NCI-H1436 (cell line): ENCODE data around the gene TBX1.

Experiments used
- DNase-seq: peaks from one replicate; lab custom pipeline; 2025; lab: John Stamatoyannopoulos, UW

The TBX1 gene

DNA sequence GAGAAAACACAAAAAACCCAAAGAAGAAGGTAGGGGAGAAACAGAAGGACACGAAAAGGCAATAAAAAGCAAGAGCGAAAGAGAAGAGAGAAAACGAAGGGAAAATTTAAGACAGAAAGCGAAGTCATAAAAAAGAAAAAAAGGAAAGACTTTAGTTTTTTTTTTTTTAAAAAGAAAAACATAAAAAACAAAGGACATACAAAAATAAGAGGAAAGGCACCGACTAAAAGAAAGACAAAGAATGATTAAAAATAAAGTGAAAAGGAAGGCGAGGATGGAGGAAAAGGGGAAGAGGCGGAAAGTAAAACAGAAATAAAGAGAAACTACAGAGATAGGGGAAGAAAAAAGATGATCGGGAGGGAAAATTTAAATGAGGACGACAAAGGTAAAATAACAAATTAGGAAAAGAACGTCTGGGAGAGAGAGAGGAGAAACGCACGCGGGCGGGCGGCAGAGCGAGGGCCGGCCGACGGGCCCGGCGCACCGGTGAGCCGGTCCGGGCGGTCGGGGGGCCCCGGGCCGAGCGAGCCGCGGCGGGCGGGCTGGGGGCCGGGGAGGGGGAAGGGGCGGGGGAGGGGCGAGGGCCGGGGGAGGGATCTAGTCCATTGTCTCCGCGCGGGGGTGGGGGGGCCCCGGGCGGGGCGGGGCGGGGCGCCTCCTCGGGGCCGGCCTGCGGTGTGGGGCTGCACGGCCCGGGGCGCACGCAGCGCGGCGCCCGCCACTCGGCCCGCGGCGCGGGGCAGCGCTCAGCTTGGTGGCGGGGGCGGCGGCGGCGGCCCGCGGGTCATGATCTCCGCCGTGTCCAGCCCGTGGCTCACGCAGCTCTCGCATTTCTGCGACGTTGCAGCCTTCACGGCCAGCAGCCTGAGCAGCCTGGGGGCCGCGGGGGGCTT lies at the start of gene TBX1:
Gene TBX1, plus strand, starts transcription at position 721 of the 893 bp plus-strand sequence. Its CDS starts 66 bp downstream, at position 787.
- no peak for DNase-seq

DNA sequence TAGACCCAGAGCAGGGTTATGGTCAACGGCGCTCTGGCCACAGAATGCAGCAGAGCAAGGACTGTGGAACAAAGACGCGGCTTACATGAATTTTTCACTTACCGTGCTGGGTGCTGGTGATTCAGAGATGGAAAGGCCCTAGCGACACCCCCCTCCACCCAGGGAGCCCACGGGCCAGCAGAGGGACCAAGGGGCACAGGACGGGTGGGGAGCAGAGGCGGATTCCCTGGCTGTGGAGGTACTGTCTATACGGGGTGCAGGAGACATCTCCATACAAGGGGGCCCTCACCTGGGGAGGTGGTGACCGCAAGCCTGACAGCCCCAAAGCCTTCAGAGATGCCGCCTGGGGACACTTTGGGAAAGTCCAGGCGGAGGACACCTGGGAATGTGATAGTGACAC lies 47.3 kb upstream of the TBX1 start:
- DNase-seq, result no peak

DNA sequence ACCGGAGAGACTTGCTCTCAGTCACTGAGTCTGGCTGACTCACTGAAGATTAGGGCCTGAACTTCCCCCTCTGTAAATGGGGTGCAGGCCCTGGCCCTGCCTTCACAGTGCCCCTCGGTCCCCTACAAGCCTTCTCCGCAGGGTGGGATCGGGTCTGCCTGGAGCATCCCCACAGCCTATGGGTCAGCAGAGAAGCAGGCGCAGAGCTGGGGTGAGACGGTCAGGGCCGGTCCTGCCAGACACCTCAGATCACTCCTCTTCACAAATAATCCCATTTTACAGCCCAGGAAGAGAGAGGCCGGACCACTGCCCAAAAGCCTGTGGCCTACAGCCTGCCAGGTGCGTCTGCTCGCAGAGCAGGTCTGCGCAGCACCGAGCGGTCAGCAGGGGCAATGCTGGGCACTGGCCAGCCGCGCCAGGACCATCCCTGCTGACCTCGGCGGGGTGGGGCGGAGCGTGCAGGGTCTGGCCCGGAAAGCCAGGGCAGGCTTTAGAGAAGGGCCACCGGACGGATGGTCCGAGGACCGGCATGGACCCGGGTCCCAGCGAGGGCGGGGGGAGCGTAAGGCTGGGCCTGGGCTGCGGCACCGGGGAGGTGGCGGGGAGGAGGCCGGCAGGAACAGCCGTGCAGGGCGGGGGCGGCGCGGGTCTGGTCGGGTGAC lies 46.8 kb upstream of the TBX1 start:
- DNase-seq, result no peak

DNA sequence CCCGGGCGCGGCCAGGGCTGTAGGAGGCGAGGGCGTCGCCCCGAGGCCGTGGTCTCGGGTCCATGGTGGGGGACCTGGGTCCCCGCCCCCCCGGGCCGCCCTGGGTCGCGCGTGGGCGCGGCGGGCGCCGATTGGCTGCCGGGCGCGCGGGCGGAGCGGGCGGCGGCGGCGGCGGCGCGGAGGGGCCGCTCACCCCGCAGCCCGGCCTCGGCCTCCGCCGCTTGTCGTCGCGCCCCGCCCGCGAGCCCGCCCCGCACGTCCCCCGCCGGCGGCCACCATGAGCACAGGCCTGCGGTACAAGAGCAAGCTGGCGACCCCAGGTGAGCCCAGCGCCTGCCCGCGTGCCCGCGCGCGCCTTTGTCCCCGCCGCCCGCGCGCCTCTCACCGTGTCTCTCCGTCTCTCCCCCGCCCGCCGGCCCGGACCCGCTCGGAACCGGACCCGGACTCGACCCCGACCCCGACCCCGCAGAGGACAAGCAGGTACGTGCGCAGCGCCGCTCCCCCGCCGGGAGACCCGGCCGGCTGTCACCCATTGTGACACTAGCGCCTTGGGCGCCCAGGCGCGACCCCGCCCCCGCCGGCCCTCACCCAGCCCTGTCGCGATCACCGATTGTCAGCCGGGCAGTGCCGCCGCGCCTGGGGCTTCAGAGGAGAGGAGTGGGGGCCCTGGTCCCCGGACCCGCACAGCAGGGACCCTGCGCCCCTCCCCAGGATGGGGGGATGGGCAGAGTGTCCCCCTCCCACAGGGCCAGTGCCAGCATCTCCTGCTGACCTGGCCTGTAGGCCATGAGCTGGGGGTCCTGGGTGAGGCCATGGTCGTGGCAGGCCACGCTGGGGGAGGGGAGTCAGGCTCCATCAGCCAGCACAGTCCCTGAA lies 46.0 kb upstream of the TBX1 start, which contains the start of gene SEPTIN5:
Gene SEPTIN5, plus strand, starts transcription at position 192 of the 876 bp plus-strand sequence. Its CDS starts 86 bp downstream, at position 278.
- no peak for DNase-seq

DNA sequence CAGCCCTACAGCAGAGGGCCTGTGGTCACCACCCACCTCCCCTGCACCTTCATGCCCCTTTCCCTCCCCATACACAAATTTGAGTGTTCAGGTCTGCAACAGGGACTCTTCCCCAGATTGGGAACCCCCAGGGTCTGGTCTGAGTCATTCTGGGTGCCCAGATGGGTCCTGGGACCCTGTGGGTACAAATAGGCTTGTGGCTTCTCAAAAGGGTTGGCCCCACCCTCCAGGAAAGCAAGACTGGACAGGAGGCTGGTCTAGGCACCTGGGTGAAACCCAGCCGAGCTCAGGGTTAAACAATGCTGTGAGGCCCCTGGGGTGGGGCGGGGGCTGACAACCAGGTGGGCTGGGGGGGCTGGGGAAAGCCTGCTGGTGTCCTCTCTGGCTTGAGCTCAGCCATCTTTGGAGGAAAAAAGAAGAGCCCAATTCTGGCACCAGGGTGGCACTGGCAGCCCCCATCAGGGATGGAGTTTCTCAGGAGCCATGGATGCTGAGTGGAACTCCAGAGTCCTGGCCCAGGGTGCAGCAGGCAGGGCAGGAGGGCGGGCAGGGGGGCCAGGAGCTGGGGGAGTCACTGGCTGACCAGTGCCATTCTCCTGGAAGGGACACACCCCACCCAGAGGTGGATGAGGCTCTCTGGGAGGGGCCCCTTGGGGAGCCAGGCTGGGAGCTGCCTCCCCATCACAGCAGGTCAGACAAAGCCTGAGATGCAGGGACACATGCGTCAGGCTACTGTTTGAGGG lies 45.2 kb upstream of the TBX1 start:
- DNase-seq, result no peak

DNA sequence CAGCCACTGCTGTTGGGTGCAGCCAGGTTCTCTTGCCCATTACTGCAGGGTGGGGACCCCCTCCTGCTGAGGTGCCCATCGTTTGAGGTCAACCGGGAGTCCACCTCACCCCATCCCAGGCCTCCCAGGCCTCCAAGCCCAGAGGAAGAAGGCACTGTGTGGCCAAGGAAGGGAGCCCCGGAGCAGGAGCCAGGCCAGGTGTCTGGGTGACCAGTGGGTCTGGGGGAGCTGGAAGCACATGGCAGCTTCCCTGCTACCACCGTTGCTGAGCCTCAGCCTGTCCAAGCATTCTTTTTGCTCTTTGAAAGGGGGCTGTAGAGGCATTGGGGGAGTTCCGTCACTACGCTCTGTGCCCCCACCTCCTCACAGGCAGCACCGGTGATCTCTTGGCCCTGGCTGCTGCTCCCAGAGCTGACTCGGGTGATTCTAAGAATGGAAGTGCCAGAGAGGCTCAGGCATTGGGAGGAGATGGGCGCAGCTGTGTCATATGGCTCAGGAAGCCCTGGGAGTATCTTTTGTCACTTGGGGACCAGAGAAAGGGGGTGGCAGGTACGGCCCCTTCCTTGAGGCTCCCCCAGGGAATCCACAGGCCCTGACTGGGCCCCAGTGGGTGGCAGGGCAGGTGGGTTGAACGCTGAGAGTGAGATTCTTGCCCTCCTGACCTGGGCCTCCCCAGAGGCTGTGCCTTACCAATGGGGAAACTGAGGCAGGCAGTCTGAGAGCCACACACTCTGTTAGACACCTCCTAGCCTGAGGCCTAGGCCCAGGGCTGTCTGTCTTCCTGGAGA lies 44.3 kb upstream of the TBX1 start:
- no peak for DNase-seq

DNA sequence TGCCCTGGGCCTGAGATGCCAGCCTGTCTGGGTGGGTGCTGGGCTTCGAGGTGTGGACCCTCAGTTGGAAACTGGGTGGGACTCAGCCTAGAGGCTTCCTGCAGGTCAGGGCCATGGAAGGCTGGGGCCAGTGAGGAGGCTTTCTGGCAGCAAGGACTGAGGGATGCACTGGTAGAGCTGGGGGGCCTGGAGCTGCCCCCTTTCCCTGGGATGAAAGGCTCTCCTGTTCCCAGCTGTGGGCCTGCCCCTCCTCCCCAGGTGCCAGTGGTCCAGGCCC lies 43.8 kb upstream of the TBX1 start:
- no peak for DNase-seq

DNA sequence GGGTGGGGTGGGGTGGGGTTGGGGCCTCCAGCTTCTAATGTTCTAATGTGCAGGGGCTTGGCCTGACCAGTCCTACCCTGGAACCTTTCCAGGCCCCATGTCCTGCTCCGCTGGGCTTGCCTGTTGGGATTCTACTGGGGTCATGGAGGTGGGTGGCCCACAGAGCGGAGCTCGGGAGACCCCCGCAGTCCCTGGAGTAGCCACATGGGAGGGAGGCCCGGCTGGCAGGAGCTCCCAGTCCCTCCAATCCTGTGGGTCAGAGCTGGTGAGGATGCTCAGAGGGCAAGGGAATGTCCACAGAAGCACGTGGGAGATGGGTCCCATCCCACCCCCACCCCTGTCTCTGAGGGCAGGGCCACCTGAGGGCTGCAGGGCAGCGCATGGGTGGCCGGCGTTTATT lies 43.4 kb upstream of the TBX1 start:
- no peak for DNase-seq

DNA sequence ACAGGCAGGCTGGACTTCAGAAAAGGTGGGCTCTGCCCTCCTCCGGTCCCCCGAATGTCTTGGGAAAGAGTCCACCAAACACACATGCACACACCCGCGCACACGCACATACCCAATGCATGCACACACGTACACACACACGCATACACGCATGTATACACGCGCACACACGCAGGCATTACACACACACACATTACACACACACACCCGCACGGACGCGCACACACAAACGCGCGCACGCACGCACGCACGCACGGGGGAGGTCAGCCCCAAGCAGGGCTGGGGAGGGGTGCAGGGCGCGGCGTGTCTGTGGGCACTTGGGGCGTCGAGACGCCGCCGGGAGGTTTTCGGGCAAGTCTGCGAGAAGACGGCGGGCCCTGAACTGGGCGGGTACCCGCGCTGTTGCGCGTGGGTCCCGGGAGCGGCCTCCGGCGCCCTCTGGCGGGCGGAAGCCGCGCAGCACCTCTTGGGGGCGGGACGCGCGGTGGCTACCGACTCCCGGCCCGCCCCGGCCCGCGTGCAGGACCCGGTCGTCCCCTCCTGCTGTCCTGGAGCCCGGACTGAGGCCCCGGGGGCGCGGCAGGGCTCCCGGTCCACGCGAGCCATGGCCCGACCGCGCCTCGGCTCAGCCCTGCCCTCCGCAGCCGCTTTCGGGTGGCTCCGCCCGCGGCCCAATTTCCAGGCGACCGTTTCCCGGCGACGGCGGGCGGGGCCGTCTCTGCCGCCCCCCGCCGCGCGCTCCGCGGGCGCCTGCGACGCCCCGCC lies 42.7 kb upstream of the TBX1 start:
- DNase-seq, result peak; percentile 34

DNA sequence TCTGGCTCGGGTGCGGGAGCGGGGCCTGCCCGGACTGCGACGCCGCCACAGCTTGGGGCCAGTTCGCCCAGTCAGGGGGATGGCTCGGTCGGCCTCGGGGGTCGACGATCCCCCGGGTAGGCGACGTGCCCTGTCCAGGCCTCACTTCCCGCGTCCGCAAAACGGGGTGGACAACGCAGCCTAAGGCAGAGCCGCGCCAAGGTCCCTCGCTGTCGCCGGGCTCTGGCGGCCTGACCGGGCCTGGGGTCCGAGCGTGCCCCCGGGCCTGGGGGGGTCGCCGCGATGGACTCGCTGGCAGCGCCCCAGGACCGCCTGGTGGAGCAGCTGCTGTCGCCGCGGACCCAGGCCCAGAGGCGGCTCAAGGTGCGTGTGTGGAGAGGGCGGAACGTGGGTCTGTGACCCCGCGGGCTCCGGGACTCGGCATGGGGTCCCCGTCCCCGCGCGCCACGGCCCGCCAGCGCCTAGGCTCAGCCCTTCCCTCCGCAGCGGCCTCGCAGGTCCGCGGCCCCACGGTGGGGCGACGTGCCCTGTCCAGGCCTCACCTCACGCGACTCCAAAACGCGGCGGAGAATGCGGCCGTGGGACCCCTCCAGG lies 42.0 kb upstream of the TBX1 start:
- no peak for DNase-seq

DNA sequence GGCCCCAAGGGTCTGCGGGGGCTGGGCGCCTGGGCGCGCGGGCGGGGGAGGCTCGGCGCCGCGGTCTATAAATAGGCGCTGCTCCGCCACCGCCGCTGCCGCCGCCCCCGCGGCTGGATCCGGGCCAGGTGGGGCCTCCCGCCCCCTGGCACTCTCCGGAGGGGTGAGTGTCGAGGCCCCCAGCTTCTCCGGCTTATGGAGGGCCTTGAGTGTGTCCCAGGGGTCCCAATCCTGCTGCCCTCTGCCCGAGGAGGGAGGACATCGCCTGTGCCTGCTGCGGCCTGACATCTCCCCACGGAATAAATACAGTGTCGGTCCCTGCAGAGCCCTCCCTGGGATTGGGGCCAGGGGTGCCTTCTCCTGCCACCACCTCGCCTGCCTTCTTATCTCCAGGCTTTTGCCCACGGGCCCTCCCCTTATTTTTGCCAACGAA lies 41.5 kb upstream of the TBX1 start:
- no peak for DNase-seq

DNA sequence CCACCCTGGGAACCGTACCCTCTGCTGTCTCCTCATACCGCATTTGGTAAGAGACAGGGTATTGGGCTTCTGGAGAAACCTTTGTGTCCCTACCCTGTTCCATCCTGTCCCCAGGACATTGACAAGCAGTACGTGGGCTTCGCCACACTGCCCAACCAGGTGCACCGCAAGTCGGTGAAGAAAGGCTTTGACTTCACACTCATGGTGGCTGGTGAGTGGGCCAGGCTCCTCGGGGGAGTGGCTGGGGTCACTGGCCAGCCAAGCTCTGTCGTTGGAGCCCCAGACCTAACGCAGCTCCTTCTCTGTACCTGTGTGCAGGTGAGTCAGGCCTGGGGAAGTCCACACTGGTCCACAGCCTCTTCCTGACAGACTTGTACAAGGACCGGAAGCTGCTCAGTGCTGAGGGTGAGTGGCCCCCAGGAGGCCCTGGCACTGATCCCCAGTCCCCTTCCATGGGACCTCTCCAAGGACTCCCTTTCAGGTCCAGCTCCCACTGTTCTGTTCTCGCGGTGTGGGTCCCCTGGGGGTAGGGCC lies 41.0 kb upstream of the TBX1 start:
- no peak for DNase-seq

DNA sequence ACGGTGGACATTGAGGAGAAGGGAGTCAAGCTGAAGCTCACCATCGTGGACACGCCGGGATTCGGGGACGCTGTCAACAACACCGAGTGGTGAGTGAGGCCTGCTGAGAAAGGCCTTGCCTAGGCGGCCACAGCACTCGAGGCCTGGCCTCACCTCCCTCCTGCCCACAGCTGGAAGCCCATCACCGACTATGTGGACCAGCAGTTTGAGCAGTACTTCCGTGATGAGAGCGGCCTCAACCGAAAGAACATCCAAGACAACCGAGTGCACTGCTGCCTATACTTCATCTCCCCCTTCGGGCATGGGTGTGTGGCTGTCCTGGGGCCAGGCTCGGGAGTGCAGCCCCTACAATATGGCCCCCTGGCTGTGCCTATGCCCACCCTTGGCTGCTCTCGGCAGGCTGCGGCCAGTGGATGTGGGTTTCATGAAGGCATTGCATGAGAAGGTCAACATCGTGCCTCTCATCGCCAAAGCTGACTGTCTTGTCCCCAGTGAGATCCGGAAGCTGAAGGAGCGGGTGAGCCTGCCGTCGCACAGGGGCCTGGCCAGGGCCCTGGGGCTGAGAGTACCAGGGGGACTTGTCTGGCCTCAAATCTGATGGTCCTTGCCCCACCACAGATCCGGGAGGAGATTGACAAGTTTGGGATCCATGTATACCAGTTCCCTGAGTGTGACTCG lies 40.3 kb upstream of the TBX1 start:
- DNase-seq, result no peak

DNA sequence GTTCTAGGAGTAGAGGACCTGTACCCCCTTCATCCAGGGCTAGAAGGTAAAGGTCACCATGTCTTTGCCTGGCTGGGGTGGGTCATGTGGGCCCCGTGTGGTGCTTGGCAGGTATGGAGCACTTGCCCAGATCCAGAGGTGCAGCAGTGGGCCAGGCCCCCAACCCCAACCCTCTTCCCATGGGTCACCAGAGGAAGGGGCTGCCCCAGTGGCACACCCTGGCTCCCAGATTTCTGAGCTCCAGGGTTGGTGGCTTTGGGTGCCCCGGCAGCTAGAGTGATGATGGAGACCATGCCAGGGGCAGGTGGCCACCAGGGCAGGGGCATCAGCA lies 39.6 kb upstream of the TBX1 start:
- no peak for DNase-seq

DNA sequence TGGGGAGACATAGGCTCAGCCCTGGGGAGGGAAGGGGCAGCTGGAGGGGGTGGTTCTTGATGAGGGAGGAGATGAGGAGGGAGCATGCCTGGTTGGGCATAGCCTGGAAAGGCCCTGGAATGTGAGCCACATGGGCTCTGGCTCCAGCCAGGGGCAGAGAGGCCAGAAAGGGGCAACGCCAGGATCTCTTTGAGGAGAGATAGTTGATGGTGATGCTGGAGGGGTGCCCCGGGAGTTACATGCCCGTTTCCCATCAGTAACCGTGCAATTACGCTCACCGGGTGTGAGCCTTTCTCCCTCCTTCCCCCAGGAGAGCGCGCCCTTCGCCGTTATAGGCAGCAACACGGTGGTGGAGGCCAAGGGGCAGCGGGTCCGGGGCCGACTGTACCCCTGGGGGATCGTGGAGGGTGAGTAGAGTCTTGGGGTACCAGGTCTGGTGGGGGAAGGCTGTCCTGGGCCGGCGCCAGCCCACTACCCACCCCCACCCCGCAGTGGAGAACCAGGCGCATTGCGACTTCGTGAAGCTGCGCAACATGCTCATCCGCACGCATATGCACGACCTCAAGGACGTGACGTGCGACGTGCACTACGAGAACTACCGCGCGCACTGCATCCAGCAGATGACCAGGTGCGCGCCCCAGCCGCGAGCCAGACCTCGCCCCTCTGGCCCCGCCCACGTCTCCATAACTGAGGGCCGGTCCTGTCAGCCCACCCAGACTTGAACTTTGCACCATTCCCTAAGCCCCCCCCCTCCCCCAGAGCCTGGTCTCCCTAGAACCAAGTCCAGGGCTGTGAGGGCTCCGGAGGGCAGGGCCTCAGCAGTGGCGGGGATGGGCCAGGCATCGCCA lies 39.0 kb upstream of the TBX1 start:
- DNase-seq, result no peak

DNA sequence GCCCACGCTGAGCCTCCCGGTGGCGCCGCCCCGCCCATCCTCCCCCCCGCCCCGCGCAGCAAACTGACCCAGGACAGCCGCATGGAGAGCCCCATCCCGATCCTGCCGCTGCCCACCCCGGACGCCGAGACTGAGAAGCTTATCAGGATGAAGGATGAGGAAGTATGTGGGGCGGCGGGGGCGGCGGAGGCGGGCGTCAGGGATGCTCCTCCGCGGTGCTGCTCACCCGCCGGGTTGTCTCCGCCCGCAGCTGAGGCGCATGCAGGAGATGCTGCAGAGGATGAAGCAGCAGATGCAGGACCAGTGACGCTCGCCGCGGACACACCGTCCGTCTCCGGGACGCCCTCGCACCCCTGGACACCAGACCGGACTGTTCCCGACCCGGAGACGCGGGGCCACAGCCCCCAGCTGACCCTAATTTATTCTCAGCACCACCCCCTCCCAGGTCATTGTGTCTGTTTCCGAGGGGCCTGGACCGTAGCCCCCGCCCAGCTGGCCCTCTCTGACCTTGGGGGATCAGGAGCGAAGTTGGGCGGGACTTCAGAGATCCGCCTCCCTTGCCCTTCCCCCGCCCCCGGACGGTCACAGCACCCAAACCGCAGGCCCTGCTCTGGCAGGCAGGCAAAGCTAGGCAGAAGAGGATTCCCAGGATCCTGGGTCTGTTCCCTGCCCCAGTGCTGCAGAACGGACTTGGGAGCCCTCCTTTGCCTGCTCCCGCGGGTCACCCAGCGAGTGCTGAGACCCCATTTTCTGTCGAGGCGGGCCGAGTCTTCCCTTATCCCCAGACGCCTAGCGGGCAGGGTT lies 38.2 kb upstream of the TBX1 start:
- no peak for DNase-seq

DNA sequence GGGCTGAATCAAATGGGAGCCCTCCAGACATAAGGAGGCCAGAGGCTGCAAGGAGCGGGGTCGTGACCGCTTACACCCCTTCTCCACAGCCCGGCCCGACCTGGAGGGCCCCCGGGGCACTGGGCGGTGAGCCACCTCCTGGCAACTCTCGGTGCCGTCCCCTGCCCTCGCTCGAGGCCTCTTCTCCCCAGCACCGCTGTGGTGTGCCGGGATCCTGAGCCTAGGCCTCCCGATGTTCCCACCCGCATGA lies 37.7 kb upstream of the TBX1 start:
- no peak for DNase-seq
